ENCODE measurements around the gene TAF10.

TAF10 gene

GRCh38 chr11:6607190-6607795 is 4.7 kb downstream of the TAF10 start:
- DNase-seq, result no peak

GRCh38 chr11:6606471-6607189 is 5.4 kb downstream of the TAF10 start:
- peak; percentile 42 for DNase-seq

- no peak for DNase-seq
These were observed 7.2 kb downstream of the TAF10 start for GRCh38 chr11:6604790-6605189.

GRCh38 chr11:6604081-6604626 is 7.9 kb downstream of the TAF10 start:
- DNase-seq, result no peak

- DNase-seq, result peak; percentile 67
These were observed 8.5 kb downstream of the TAF10 start, which contains the start of the genes ILK and RRP8 for GRCh38 chr11:6603287-6604080. Gene ILK, plus strand, starts transcription at chr11:6603774. Its CDS starts 498 bp downstream, at chr11:6604272. Gene RRP8, minus strand, starts transcription at chr11:6603616. Its CDS starts 114 bp downstream, at chr11:6603502.

- DNase-seq, result no peak
These were observed 9.7 kb downstream of the TAF10 start for GRCh38 chr11:6602096-6602940.

GRCh38 chr11:6601041-6601461 is 11.0 kb downstream of the TAF10 start:
- DNase-seq, result no peak

- no peak for DNase-seq
These were observed 12.1 kb downstream of the TAF10 start for GRCh38 chr11:6599881-6600390.

GRCh38 chr11:6599449-6599848 is 12.6 kb downstream of the TAF10 start:
- DNase-seq, result no peak

GRCh38 chr11:6598555-6598954 is 13.5 kb downstream of the TAF10 start:
- DNase-seq, result no peak

GRCh38 chr11:6596239-6596877 is 15.7 kb downstream of the TAF10 start:
- no peak for DNase-seq

- no peak for DNase-seq
These were observed 17.8 kb downstream of the TAF10 start for GRCh38 chr11:6594142-6594768.

GRCh38 chr11:6588018-6588417 is 24.0 kb downstream of the TAF10 start:
- no peak for DNase-seq

GRCh38 chr11:6587360-6587953 is 24.6 kb downstream of the TAF10 start:
- DNase-seq, result no peak

GRCh38 chr11:6586434-6587359 is 25.3 kb downstream of the TAF10 start:
- peak; percentile 32 for DNase-seq

- no peak for DNase-seq
These were observed 27.5 kb downstream of the TAF10 start for GRCh38 chr11:6584528-6584927.

GRCh38 chr11:6583584-6583983 is 28.4 kb downstream of the TAF10 start:
- no peak for DNase-seq

- no peak for DNase-seq
These were observed 32.3 kb downstream of the TAF10 start for GRCh38 chr11:6579681-6580080.

- no peak for DNase-seq
These were observed 33.9 kb downstream of the TAF10 start for GRCh38 chr11:6578134-6578533.

All from DMS153 (cell line).